GM23338 (cell line): ENCODE measurements around the gene KCMF1. TPM values are rescaled to one million over a fixed set of nuclear protein-coding genes. Genes with fewer than 3 reads are reported as not detected.
A peak's percentile ranks its signal among the peaks of the same experiment; 100 is the strongest.

Experiments
- ATAC-seq: fragments of 200-7000 bp; cut with Tn5 transposase; 3 replicates; pipeline ENCODE4 v1.9.1; 2020
- DNase-seq: peaks from one replicate; pipeline ENCODE4 v3.0.0-alpha.2; 2015; ENCODE audit warnings: low spot score
- H2AFZ ChIP-seq: fragments of 200-600 bp; sonication (generic); 2 replicates; pipeline ENCODE4 v1.8.0; 2016; ENCODE audit warnings: antibody characterized with exemption, mild to moderate bottlenecking, moderate library complexity
- H3F3A ChIP-seq: fragments of 200-600 bp; sonication (generic); replicated peaks from 2 replicates; pipeline ENCODE4 v1.8.0; 2017; ENCODE audit warnings: antibody characterized with exemption, mixed run types, low read depth
- H3K27ac ChIP-seq: fragments of 200-600 bp; sonication (generic); 2 replicates; pipeline ENCODE4 v1.6.1; 2016; ENCODE audit warnings: low read depth
- H3K27me3 ChIP-seq: fragments of 200-600 bp; sonication (generic); 2 replicates; pipeline ENCODE4 v1.8.0; 2016; ENCODE audit warnings: mild to moderate bottlenecking, mixed run types, moderate library complexity; ENCODE audit not compliant: insufficient read depth
- H3K36me3 ChIP-seq: fragments of 200-600 bp; sonication (generic); 2 replicates; pipeline ENCODE4 v1.8.0; 2016; ENCODE audit warnings: mild to moderate bottlenecking; ENCODE audit not compliant: insufficient read depth
- H3K4me1 ChIP-seq: fragments of 200-600 bp; sonication (generic); 2 replicates; pipeline ENCODE4 v1.8.0; 2016; ENCODE audit warnings: mild to moderate bottlenecking, moderate library complexity; ENCODE audit not compliant: insufficient read depth
- H3K4me2 ChIP-seq: fragments of 200-600 bp; sonication (generic); 2 replicates; pipeline ENCODE4 v1.7.1; 2017; ENCODE audit warnings: mixed run types
- H3K4me3 ChIP-seq: fragments of 200-600 bp; sonication (generic); 2 replicates; pipeline ENCODE4 v1.6.1; 2016; ENCODE audit warnings: mixed run types
- H3K79me2 ChIP-seq: fragments of 200-600 bp; sonication (generic); replicated peaks from 2 replicates; pipeline ENCODE4 v1.8.0; 2017; ENCODE audit warnings: mild to moderate bottlenecking; ENCODE audit not compliant: insufficient read depth
- H3K9me2 ChIP-seq: fragments of 200-600 bp; sonication (generic); 2 replicates; pipeline ENCODE4 v1.8.0; 2017; ENCODE audit not compliant: insufficient read depth
- H4K20me1 ChIP-seq: fragments of 200-600 bp; sonication (generic); replicated peaks from 2 replicates; pipeline ENCODE4 v1.8.0; 2017; ENCODE audit warnings: mild to moderate bottlenecking; ENCODE audit not compliant: insufficient read depth
- H3K27ac Mint-ChIP-seq: 2 replicates; pipeline ENCODE4 v1.8.0; 2020; ENCODE audit warnings: inconsistent platforms, mild to moderate bottlenecking, moderate library complexity, mixed read lengths
- H3K27me3 Mint-ChIP-seq: 3 replicates; pipeline ENCODE4 v1.8.0; 2022; ENCODE audit warnings: low read depth, mild to moderate bottlenecking, moderate library complexity, mixed read lengths, inconsistent platforms; ENCODE audit not compliant: insufficient read depth, poor library complexity
- H3K36me3 Mint-ChIP-seq: 3 replicates; pipeline ENCODE4 v1.8.0; 2021; ENCODE audit warnings: low read depth, mild to moderate bottlenecking, inconsistent platforms, moderate library complexity, mixed read lengths
- H3K4me1 Mint-ChIP-seq: 3 replicates; pipeline ENCODE4 v1.8.0; 2020; ENCODE audit warnings: mild to moderate bottlenecking, inconsistent platforms, mixed read lengths
- H3K4me3 Mint-ChIP-seq: 3 replicates; pipeline ENCODE4 v1.8.0; 2021; ENCODE audit warnings: moderate library complexity, mild to moderate bottlenecking, inconsistent platforms, mixed read lengths
- H3K9me3 Mint-ChIP-seq: 3 replicates; pipeline ENCODE4 v1.8.0; 2020; ENCODE audit warnings: moderate library complexity, mild to moderate bottlenecking, inconsistent platforms, mixed read lengths
- CREB1 ChIP-seq: fragments of 250-450 bp; sonication (Bioruptor Pico); IDR thresholded peaks from 2 replicates; pipeline ENCODE4 v1.5.0; 2020; ENCODE audit warnings: low read depth, mild to moderate bottlenecking, moderate library complexity
- CTCF ChIP-seq, 2 experiments: fragments of 200-600 bp in 1 of 2; sonication (generic) in 1 of 2; conservative IDR thresholded peaks; 2 replicates each; pipeline versions ENCODE4 v1.5.1 to v1.6.1; 2016 to 2017; ENCODE audit warnings: antibody characterized with exemption in 2 of 2, low read depth in 2 of 2, mild to moderate bottlenecking in 2 of 2, moderate library complexity in 1 of 2
- ETS1 ChIP-seq: IDR thresholded peaks from 2 replicates; pipeline ENCODE4 v1.6.1; 2016; ENCODE audit warnings: antibody characterized with exemption
- EZH2 ChIP-seq: fragments of 200-600 bp; sonication (generic); IDR thresholded peaks from one replicate; pipeline ENCODE4 v1.8.0; 2017; ENCODE audit warnings: antibody characterized with exemption, mild to moderate bottlenecking, low read depth; ENCODE audit not compliant: unreplicated experiment
- EZH2phosphoT487 ChIP-seq: fragments of 200-600 bp; sonication (generic); IDR thresholded peaks from one replicate; pipeline ENCODE4 v1.8.1; 2018; ENCODE audit warnings: antibody characterized with exemption; ENCODE audit not compliant: unreplicated experiment
- JUNB ChIP-seq: IDR thresholded peaks from one replicate; pipeline ENCODE4 v1.6.1; 2016; ENCODE audit warnings: antibody characterized with exemption; ENCODE audit not compliant: unreplicated experiment
- NANOG ChIP-seq: IDR thresholded peaks from 2 replicates; pipeline ENCODE4 v1.6.1; 2016; ENCODE audit warnings: antibody characterized with exemption, borderline replicate concordance
- POLR2AphosphoS5 ChIP-seq: IDR thresholded peaks from 2 replicates; pipeline ENCODE4 v1.6.1; 2016; ENCODE audit warnings: antibody characterized with exemption, low read depth
- STAT1 ChIP-seq: IDR thresholded peaks from one replicate; pipeline ENCODE4 v1.6.1; 2016; ENCODE audit warnings: antibody characterized with exemption; ENCODE audit not compliant: unreplicated experiment
- ZNF114 ChIP-seq: fragments of 250-450 bp; sonication (Bioruptor Pico); IDR thresholded peaks from 2 replicates; pipeline ENCODE4 v1.5.0; 2020; ENCODE audit warnings: mild to moderate bottlenecking, moderate library complexity
- ZNF331 ChIP-seq: fragments of 250-450 bp; sonication (Bioruptor Pico); IDR thresholded peaks from 2 replicates; pipeline ENCODE4 v1.5.0; 2020; ENCODE audit warnings: low read depth, mild to moderate bottlenecking, moderate library complexity
- polyA plus RNA-seq: library from polyadenylated mRNA; unstranded; fragments of >200 nt; fragmentation: Nextera tagmentation; extraction: Ambion mirVana; gene quantifications from 2 replicates; pipeline ENCODE4 v1.2.1, GENCODE V29; 2016
- total RNA-seq: library from RNA; depleted of rRNA; stranded (reverse); fragments of >200 nt; shearing (Covaris generic); gene quantifications from 2 replicates; pipeline ENCODE4 v1.2.3, GENCODE V29; 2014
- TF ChIP-seq, protein P1 (sequence below): IDR thresholded peaks from one replicate; pipeline ENCODE4 v1.6.1; 2018; ENCODE audit warnings: antibody characterized with exemption; ENCODE audit not compliant: unreplicated experiment
- TF ChIP-seq, protein P2 (sequence below): fragments of 250-450 bp; sonication (Bioruptor Pico); IDR thresholded peaks from 2 replicates; pipeline ENCODE4 v1.5.0; 2020; ENCODE audit warnings: mild to moderate bottlenecking, moderate library complexity

KCMF1 gene
- total and polyA plus RNA-seq, 2 experiments from 2014 or later: 29.3 to 120 TPM

- H3K79me2 ChIP-seq: no peaks in the 10 kb centered on the region
- no peaks in the 10 kb centered on the region for H4K20me1 ChIP-seq
- H2AFZ ChIP-seq: no peak overlapping the region
- H3K4me1 ChIP-seq: peaks cover 16% of the 10 kb centered on the region
- DNase-seq (peak; percentile 54), ATAC-seq (peak; percentile 69)
- no peaks in the 10 kb centered on the region for H3K9me2 ChIP-seq
- no peaks in the 10 kb centered on the region for H3K9me3 Mint-ChIP-seq
- no peak overlapping the region for H3K27ac ChIP-seq
- H3K27ac Mint-ChIP-seq: peak overlapping the region; percentile 22; the same call in 1 of the 2 replicates
- TF ChIP-seq ZNF114 (no peak), ETS1 (no peak), JUNB (no peak), CREB1 (CRISPR knock-in tag) (no peak), POLR2AphosphoS5 (no peak), CTCF (conservative IDR thresholded peaks at IDR 0.05; ENCODE audit: low read depth in 2 of 2) (no peak), ZNF331 (CRISPR knock-in tag) (no peak), EZH2phosphoT487 (no peak), NANOG (no peak), EZH2 (no peak), STAT1 (no peak)
- TF ChIP-seq, protein P1, sequence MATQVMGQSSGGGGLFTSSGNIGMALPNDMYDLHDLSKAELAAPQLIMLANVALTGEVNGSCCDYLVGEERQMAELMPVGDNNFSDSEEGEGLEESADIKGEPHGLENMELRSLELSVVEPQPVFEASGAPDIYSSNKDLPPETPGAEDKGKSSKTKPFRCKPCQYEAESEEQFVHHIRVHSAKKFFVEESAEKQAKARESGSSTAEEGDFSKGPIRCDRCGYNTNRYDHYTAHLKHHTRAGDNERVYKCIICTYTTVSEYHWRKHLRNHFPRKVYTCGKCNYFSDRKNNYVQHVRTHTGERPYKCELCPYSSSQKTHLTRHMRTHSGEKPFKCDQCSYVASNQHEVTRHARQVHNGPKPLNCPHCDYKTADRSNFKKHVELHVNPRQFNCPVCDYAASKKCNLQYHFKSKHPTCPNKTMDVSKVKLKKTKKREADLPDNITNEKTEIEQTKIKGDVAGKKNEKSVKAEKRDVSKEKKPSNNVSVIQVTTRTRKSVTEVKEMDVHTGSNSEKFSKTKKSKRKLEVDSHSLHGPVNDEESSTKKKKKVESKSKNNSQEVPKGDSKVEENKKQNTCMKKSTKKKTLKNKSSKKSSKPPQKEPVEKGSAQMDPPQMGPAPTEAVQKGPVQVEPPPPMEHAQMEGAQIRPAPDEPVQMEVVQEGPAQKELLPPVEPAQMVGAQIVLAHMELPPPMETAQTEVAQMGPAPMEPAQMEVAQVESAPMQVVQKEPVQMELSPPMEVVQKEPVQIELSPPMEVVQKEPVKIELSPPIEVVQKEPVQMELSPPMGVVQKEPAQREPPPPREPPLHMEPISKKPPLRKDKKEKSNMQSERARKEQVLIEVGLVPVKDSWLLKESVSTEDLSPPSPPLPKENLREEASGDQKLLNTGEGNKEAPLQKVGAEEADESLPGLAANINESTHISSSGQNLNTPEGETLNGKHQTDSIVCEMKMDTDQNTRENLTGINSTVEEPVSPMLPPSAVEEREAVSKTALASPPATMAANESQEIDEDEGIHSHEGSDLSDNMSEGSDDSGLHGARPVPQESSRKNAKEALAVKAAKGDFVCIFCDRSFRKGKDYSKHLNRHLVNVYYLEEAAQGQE: no peak
- TF ChIP-seq, protein P2, sequence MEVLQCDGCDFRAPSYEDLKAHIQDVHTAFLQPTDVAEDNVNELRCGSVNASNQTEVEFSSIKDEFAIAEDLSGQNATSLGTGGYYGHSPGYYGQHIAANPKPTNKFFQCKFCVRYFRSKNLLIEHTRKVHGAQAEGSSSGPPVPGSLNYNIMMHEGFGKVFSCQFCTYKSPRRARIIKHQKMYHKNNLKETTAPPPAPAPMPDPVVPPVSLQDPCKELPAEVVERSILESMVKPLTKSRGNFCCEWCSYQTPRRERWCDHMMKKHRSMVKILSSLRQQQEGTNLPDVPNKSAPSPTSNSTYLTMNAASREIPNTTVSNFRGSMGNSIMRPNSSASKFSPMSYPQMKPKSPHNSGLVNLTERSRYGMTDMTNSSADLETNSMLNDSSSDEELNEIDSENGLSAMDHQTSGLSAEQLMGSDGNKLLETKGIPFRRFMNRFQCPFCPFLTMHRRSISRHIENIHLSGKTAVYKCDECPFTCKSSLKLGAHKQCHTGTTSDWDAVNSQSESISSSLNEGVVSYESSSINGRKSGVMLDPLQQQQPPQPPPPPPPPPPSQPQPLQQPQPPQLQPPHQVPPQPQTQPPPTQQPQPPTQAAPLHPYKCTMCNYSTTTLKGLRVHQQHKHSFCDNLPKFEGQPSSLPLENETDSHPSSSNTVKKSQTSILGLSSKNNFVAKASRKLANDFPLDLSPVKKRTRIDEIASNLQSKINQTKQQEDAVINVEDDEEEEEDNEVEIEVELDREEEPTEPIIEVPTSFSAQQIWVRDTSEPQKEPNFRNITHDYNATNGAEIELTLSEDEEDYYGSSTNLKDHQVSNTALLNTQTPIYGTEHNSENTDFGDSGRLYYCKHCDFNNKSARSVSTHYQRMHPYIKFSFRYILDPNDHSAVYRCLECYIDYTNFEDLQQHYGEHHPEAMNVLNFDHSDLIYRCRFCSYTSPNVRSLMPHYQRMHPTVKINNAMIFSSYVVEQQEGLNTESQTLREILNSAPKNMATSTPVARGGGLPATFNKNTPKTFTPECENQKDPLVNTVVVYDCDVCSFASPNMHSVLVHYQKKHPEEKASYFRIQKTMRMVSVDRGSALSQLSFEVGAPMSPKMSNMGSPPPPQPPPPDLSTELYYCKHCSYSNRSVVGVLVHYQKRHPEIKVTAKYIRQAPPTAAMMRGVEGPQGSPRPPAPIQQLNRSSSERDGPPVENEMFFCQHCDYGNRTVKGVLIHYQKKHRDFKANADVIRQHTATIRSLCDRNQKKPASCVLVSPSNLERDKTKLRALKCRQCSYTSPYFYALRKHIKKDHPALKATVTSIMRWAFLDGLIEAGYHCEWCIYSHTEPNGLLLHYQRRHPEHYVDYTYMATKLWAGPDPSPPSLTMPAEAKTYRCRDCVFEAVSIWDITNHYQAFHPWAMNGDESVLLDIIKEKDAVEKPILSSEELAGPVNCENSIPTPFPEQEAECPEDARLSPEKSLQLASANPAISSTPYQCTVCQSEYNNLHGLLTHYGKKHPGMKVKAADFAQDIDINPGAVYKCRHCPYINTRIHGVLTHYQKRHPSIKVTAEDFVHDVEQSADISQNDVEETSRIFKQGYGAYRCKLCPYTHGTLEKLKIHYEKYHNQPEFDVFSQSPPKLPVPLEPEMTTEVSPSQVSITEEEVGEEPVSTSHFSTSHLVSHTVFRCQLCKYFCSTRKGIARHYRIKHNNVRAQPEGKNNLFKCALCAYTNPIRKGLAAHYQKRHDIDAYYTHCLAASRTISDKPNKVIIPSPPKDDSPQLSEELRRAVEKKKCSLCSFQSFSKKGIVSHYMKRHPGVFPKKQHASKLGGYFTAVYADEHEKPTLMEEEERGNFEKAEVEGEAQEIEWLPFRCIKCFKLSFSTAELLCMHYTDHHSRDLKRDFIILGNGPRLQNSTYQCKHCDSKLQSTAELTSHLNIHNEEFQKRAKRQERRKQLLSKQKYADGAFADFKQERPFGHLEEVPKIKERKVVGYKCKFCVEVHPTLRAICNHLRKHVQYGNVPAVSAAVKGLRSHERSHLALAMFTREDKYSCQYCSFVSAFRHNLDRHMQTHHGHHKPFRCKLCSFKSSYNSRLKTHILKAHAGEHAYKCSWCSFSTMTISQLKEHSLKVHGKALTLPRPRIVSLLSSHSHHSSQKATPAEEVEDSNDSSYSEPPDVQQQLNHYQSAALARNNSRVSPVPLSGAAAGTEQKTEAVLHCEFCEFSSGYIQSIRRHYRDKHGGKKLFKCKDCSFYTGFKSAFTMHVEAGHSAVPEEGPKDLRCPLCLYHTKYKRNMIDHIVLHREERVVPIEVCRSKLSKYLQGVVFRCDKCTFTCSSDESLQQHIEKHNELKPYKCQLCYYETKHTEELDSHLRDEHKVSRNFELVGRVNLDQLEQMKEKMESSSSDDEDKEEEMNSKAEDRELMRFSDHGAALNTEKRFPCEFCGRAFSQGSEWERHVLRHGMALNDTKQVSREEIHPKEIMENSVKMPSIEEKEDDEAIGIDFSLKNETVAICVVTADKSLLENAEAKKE (CRISPR knock-in tag): no peak
- H3K36me3 Mint-ChIP-seq: peaks cover 13% of the 10 kb centered on the region; the same call in 2 of the 3 replicates
- no peaks in the 10 kb centered on the region for H3K27me3 ChIP-seq
- no peak overlapping the region for H3K4me2 ChIP-seq
- H3K4me1 Mint-ChIP-seq: peaks cover 34% of the 10 kb centered on the region
- H3K4me3 Mint-ChIP-seq: no peak overlapping the region; the same call in 2 of the 3 replicates
- H3K27me3 Mint-ChIP-seq: peaks cover 4% of the 10 kb centered on the region
- no peaks in the 10 kb centered on the region for H3F3A ChIP-seq
- H3K36me3 ChIP-seq: no peaks in the 10 kb centered on the region
- H3K4me3 ChIP-seq: no peak overlapping the region
These were observed 86.4 kb downstream of the KCMF1 start for GRCh38 chr2:85057226-85057962.
